ENCODE data around the gene GRIA4. TPM values are rescaled to one million over a fixed set of nuclear protein-coding genes. Genes with fewer than 3 reads are reported as not detected.

Gene GRIA4
- total and polyA plus RNA-seq, 3 experiments from 2014 or later, result not detected

- Mint-ChIP-seq H3K27ac (no peak overlapping the region), H3K36me3 (no peaks in the 10 kb centered on the region), H3K27me3 (no peaks in the 10 kb centered on the region), H3K4me1 (no peaks in the 10 kb centered on the region), H3K4me3 (no peak overlapping the region), H3K9me3 (no peaks in the 10 kb centered on the region)
- Histone ChIP-seq H3K36me3 (ENCODE audit: insufficient read depth, low read length) (no peaks in the 10 kb centered on the region), H3K9me3 (ENCODE audit: low read length) (no peaks in the 10 kb centered on the region), H3K27ac (ENCODE audit: low read depth, low read length) (no peak overlapping the region), H3K27me3 (ENCODE audit: insufficient read depth, low read length, poor library complexity, severe bottlenecking) (no peaks in the 10 kb centered on the region), H3K4me1 (ENCODE audit: insufficient read depth, low read length) (no peaks in the 10 kb centered on the region), H3K4me3 (ENCODE audit: low read length) (no peak overlapping the region)
- ChIA-PET POLR2A (no interaction called here), CTCF (no interaction called here)
- DNase-seq, result no peak
Observed at GRCh38 chr11:105690467-105690866, 80.6 kb downstream of the GRIA4 start.

GRCh38 chr11:105693075-105693759 lies 83.3 kb downstream of the GRIA4 start:
- no peaks in the 10 kb centered on the region for H3K27me3 Mint-ChIP-seq
- H3K27ac Mint-ChIP-seq, result no peak overlapping the region
- CTCF ChIA-PET, result no interaction called here
- Histone ChIP-seq H3K4me3 (ENCODE audit: low read length) (no peak overlapping the region), H3K4me1 (ENCODE audit: insufficient read depth, low read length) (no peaks in the 10 kb centered on the region), H3K27ac (ENCODE audit: low read depth, low read length) (no peak overlapping the region), H3K9me3 (ENCODE audit: low read length) (no peaks in the 10 kb centered on the region), H3K27me3 (ENCODE audit: insufficient read depth, low read length, poor library complexity, severe bottlenecking) (no peaks in the 10 kb centered on the region), H3K36me3 (ENCODE audit: insufficient read depth, low read length) (no peaks in the 10 kb centered on the region)
- H3K4me1 Mint-ChIP-seq, result no peaks in the 10 kb centered on the region
- POLR2A ChIA-PET, result no interaction called here
- H3K9me3 Mint-ChIP-seq, result no peaks in the 10 kb centered on the region
- DNase-seq, result no peak
- no peaks in the 10 kb centered on the region for H3K36me3 Mint-ChIP-seq
- no peak overlapping the region for H3K4me3 Mint-ChIP-seq

GRCh38 chr11:105696000-105696399 lies 86.1 kb downstream of the GRIA4 start:
- no peaks in the 10 kb centered on the region for H3K9me3 Mint-ChIP-seq
- no peak for DNase-seq
- H3K27me3 Mint-ChIP-seq, result no peaks in the 10 kb centered on the region
- H3K4me3 Mint-ChIP-seq, result no peak overlapping the region
- Histone ChIP-seq H3K4me3 (ENCODE audit: low read length) (no peak overlapping the region), H3K27ac (ENCODE audit: low read depth, low read length) (no peak overlapping the region), H3K36me3 (ENCODE audit: insufficient read depth, low read length) (no peaks in the 10 kb centered on the region), H3K4me1 (ENCODE audit: insufficient read depth, low read length) (no peaks in the 10 kb centered on the region), H3K27me3 (ENCODE audit: insufficient read depth, low read length, poor library complexity, severe bottlenecking) (no peaks in the 10 kb centered on the region), H3K9me3 (ENCODE audit: low read length) (no peaks in the 10 kb centered on the region)
- H3K36me3 Mint-ChIP-seq, result no peaks in the 10 kb centered on the region
- CTCF ChIA-PET, result no interaction called here
- POLR2A ChIA-PET, result no interaction called here
- H3K27ac Mint-ChIP-seq, result no peak overlapping the region
- no peaks in the 10 kb centered on the region for H3K4me1 Mint-ChIP-seq

GRCh38 chr11:105697291-105697690 lies 87.4 kb downstream of the GRIA4 start:
- Histone ChIP-seq H3K9me3 (ENCODE audit: low read length) (no peaks in the 10 kb centered on the region), H3K4me3 (ENCODE audit: low read length) (no peak overlapping the region), H3K36me3 (ENCODE audit: insufficient read depth, low read length) (no peaks in the 10 kb centered on the region), H3K27me3 (ENCODE audit: insufficient read depth, low read length, poor library complexity, severe bottlenecking) (no peaks in the 10 kb centered on the region), H3K27ac (ENCODE audit: low read depth, low read length) (no peak overlapping the region), H3K4me1 (ENCODE audit: insufficient read depth, low read length) (no peaks in the 10 kb centered on the region)
- H3K27ac Mint-ChIP-seq, result no peak overlapping the region
- no peaks in the 10 kb centered on the region for H3K4me1 Mint-ChIP-seq
- no peaks in the 10 kb centered on the region for H3K36me3 Mint-ChIP-seq
- ChIA-PET POLR2A (no interaction called here), CTCF (no interaction called here)
- H3K9me3 Mint-ChIP-seq, result no peaks in the 10 kb centered on the region
- no peak for DNase-seq
- no peak overlapping the region for H3K4me3 Mint-ChIP-seq
- H3K27me3 Mint-ChIP-seq, result no peaks in the 10 kb centered on the region

- POLR2A ChIA-PET, result no interaction called here
- CTCF ChIA-PET, result no interaction called here
- H3K9me3 ChIP-seq (ENCODE audit: low read length), result no peaks in the 10 kb centered on the region
Observed at GRCh38 chr11:105699203-105699602, 89.3 kb downstream of the GRIA4 start.

GRCh38 chr11:105700271-105700670 lies 90.4 kb downstream of the GRIA4 start:
- CTCF ChIA-PET, result no interaction called here
- H3K9me3 Mint-ChIP-seq, result no peaks in the 10 kb centered on the region

More at GRCh38 chr11:105699203-105699602, 89.3 kb downstream of the GRIA4 start:
- DNase-seq, result no peak
- H3K4me1 Mint-ChIP-seq, result no peaks in the 10 kb centered on the region
- no peaks in the 10 kb centered on the region for H3K36me3 Mint-ChIP-seq
- Histone ChIP-seq H3K36me3 (ENCODE audit: insufficient read depth, low read length) (no peaks in the 10 kb centered on the region), H3K27ac (ENCODE audit: low read depth, low read length) (no peak overlapping the region), H3K4me1 (ENCODE audit: insufficient read depth, low read length) (no peaks in the 10 kb centered on the region), H3K27me3 (ENCODE audit: insufficient read depth, low read length, poor library complexity, severe bottlenecking) (no peaks in the 10 kb centered on the region), H3K4me3 (ENCODE audit: low read length) (no peak overlapping the region)
- no peaks in the 10 kb centered on the region for H3K9me3 Mint-ChIP-seq
- H3K4me3 Mint-ChIP-seq, result no peak overlapping the region
- no peaks in the 10 kb centered on the region for H3K27me3 Mint-ChIP-seq
- H3K27ac Mint-ChIP-seq, result no peak overlapping the region

GRCh38 chr11:105701098-105701497 lies 91.2 kb downstream of the GRIA4 start:
- ChIA-PET CTCF (no interaction called here), POLR2A (no interaction called here)
- H3K36me3 ChIP-seq (ENCODE audit: insufficient read depth, low read length), result no peaks in the 10 kb centered on the region
- DNase-seq, result no peak
- H3K27me3 ChIP-seq (ENCODE audit: insufficient read depth, low read length, poor library complexity, severe bottlenecking), result no peaks in the 10 kb centered on the region
- no peaks in the 10 kb centered on the region for H3K36me3 Mint-ChIP-seq
- no peaks in the 10 kb centered on the region for H3K4me1 Mint-ChIP-seq
- H3K4me3 ChIP-seq (ENCODE audit: low read length), result no peak overlapping the region
- no peaks in the 10 kb centered on the region for H3K27me3 Mint-ChIP-seq
- H3K9me3 Mint-ChIP-seq, result no peaks in the 10 kb centered on the region
- no peak overlapping the region for H3K27ac ChIP-seq (ENCODE audit: low read depth, low read length)
- no peaks in the 10 kb centered on the region for H3K4me1 ChIP-seq (ENCODE audit: insufficient read depth, low read length)
- H3K9me3 ChIP-seq (ENCODE audit: low read length), result no peaks in the 10 kb centered on the region
- H3K27ac Mint-ChIP-seq, result no peak overlapping the region
- no peak overlapping the region for H3K4me3 Mint-ChIP-seq

More at GRCh38 chr11:105700271-105700670, 90.4 kb downstream of the GRIA4 start:
- no peak overlapping the region for H3K27ac ChIP-seq (ENCODE audit: low read depth, low read length)
- no peaks in the 10 kb centered on the region for H3K4me1 Mint-ChIP-seq
- no peak overlapping the region for H3K4me3 ChIP-seq (ENCODE audit: low read length)
- H3K4me3 Mint-ChIP-seq, result no peak overlapping the region
- H3K27ac Mint-ChIP-seq, result no peak overlapping the region
- no peaks in the 10 kb centered on the region for H3K9me3 ChIP-seq (ENCODE audit: low read length)
- H3K27me3 Mint-ChIP-seq, result no peaks in the 10 kb centered on the region
- H3K36me3 ChIP-seq (ENCODE audit: insufficient read depth, low read length), result no peaks in the 10 kb centered on the region
- POLR2A ChIA-PET, result no interaction called here
- H3K4me1 ChIP-seq (ENCODE audit: insufficient read depth, low read length), result no peaks in the 10 kb centered on the region
- H3K27me3 ChIP-seq (ENCODE audit: insufficient read depth, low read length, poor library complexity, severe bottlenecking), result no peaks in the 10 kb centered on the region
- no peaks in the 10 kb centered on the region for H3K36me3 Mint-ChIP-seq
- DNase-seq, result no peak

- Mint-ChIP-seq H3K36me3 (no peaks in the 10 kb centered on the region), H3K27me3 (no peaks in the 10 kb centered on the region), H3K27ac (no peak overlapping the region), H3K9me3 (no peaks in the 10 kb centered on the region), H3K4me1 (no peaks in the 10 kb centered on the region), H3K4me3 (no peak overlapping the region)
- DNase-seq, result no peak
- POLR2A ChIA-PET, result no interaction called here
- Histone ChIP-seq H3K4me3 (ENCODE audit: low read length) (no peak overlapping the region), H3K27ac (ENCODE audit: low read depth, low read length) (no peak overlapping the region), H3K36me3 (ENCODE audit: insufficient read depth, low read length) (no peaks in the 10 kb centered on the region), H3K4me1 (ENCODE audit: insufficient read depth, low read length) (no peaks in the 10 kb centered on the region), H3K9me3 (ENCODE audit: low read length) (no peaks in the 10 kb centered on the region), H3K27me3 (ENCODE audit: insufficient read depth, low read length, poor library complexity, severe bottlenecking) (no peaks in the 10 kb centered on the region)
- CTCF ChIA-PET, result no interaction called here
Observed at GRCh38 chr11:105705786-105706530, 96.1 kb downstream of the GRIA4 start.

All from CD8-positive, alpha-beta memory T cell (primary cell).